AG09319 (cell line): ENCODE measurements around the gene ABCC1.

Source experiments
- DNase-seq: peaks from one replicate; pipeline ENCODE4 v3.0.0-alpha.2; 2010; ENCODE audit warnings: low read depth; ENCODE audit errors: extremely low read depth
- TF ChIP-seq, protein P1 (sequence below): IDR thresholded peaks from 2 replicates; pipeline ENCODE4 v1.5.1; 2011; ENCODE audit warnings: low read depth, mild to moderate bottlenecking, inconsistent platforms, low read length, moderate library complexity

Gene ABCC1

DNA sequence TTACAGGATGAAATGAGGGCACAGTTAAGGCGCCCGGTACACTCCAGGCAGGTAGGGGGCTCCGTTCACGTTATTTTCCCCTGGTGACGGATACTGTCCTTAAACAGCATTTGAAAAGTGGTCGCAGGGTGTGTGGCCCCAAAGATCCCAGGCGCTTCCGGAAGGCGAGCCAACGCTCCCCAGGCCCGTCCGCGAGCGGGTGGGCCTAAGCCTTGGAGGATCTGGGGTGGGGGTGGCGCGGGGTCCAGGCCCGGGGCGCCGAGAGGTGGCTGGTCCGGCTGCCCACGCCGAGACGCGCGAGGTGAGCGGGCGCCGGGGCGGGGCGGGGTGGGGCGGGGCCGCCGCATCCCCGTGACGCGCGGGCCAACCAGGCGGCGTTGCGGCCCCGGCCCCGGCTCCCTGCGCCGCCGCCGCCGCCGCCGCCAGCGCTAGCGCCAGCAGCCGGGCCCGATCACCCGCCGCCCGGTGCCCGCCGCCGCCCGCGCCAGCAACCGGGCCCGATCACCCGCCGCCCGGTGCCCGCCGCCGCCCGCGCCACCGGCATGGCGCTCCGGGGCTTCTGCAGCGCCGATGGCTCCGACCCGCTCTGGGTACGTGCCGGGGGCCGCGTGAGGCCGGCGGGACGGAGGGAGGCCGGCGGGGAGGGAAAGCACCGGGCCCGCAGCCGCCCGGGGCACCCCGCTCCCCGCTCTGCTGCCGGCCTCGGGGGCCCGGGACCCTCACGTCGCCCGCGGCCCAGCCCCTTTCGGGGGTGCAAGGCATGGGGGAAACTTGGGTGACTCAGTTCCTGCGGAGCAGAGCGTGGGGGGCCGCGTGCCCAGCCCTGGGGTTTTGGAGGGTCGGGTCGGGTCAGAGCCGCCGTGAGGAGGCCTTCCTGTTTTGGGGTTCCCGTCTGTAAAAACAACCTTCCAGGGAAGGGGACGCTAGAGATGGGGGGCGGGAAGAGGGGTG, at the start of gene ABCC1:
Gene ABCC1, plus strand, starts transcription at position 407 of the 951 bp plus-strand sequence. Its CDS starts 136 bp downstream, at position 543.
- DNase-seq: no peak
- TF ChIP-seq, protein P1, sequence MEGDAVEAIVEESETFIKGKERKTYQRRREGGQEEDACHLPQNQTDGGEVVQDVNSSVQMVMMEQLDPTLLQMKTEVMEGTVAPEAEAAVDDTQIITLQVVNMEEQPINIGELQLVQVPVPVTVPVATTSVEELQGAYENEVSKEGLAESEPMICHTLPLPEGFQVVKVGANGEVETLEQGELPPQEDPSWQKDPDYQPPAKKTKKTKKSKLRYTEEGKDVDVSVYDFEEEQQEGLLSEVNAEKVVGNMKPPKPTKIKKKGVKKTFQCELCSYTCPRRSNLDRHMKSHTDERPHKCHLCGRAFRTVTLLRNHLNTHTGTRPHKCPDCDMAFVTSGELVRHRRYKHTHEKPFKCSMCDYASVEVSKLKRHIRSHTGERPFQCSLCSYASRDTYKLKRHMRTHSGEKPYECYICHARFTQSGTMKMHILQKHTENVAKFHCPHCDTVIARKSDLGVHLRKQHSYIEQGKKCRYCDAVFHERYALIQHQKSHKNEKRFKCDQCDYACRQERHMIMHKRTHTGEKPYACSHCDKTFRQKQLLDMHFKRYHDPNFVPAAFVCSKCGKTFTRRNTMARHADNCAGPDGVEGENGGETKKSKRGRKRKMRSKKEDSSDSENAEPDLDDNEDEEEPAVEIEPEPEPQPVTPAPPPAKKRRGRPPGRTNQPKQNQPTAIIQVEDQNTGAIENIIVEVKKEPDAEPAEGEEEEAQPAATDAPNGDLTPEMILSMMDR: no peak

GRCh38 chr16:15900357-15900756, 49.1 kb upstream of the ABCC1 start:
- TF ChIP-seq, protein P1: no peak
- DNase-seq: no peak

DNA sequence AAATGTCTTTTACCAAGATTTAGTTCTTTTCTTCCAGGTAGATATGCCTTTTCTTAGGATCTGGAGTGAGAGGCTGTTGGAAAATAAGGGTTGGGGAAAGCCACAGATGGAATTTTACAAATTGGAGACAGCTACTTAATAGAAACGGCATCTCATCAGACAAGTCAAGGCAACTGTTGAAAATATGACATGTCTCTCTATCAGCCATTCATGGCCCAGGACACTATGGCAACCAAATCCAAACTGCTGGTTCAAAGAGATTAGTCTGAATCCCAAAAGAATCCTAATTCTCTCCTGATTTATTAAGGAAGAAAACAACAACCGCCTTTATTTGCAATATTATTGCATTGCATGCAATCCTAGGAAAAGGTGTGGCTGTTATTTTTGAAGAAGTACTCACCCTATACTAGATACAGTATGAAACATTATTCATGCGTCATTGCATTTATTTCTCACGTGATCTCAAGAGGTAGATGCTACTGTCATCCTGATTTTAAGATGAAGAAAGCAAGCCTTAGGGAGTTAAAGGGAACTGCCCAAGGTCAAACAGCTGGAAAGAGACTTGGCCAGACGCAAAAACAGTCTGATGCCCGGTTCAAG, 48.4 kb upstream of the ABCC1 start:
- TF ChIP-seq, protein P1: no peak
- DNase-seq: no peak

DNA sequence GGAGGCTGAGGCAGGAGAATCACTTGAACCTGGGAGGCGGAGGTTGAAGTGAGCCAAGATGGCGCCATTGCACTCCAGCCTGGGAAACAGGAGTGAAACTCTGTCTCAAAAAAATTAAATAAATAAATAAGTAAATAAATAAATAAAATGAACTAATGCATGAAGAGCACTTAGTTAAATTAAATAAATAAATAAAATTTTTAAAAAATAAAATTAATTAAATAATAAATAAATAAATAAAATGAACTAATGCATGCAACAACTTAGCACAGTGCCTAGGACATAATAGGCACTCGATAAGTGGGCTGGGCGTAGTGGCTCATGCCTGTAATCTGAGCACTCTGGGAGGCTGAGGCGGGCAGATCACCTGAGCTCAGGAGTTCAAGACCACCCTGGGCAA, 45.5 kb upstream of the ABCC1 start:
- TF ChIP-seq, protein P1: no peak
- DNase-seq: no peak

DNA sequence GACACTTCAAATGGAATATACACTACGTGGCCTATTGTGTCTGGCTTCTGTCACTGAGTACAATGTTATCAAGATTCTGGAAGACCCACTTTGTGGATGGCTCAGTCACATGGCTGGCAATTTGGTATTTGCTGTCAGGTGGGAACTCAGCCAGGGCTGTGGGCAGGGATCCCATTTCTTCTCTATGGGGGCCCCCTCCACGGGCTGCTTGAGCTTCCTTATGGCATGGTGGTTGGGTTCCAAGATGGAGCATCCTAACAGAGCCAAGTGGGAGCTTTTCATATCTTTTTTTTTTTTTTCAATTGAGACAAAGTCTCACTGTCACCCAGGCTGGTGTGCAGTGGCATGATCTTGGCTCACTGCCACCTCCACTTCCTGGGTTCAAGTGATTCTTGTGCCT, 43.0 kb upstream of the ABCC1 start:
- DNase-seq: no peak
- TF ChIP-seq, protein P1: no peak

GRCh38 chr16:15907863-15908478, 41.4 kb upstream of the ABCC1 start:
- no peak for DNase-seq
- TF ChIP-seq, protein P1: no peak

DNA sequence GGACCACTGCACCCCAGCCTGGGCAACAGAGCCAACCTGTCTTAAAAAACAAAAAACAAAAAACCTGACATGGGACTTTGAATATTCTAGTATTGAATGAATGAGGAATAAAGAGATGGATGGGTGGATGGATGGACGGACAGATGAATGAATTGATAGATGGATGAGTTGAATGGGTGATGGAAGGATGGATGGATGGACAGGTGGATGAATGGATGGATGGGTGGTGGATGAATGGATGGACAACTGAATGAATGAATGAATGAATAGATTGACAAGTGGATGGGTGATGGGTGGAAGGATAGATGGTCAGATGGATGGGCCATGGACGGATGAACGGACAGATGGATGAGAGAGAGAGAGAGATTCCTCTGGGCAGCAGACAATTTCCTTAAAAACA, 38.2 kb upstream of the ABCC1 start:
- no peak for DNase-seq
- TF ChIP-seq, protein P1: no peak
